ENCODE measurements around the gene KCNN1. TPM values are rescaled to one million over a fixed set of nuclear protein-coding genes. Genes with fewer than 3 reads are reported as not detected.
A peak's percentile ranks its signal among the peaks of the same experiment; 100 is the strongest.

The KCNN1 gene
- total and polyA plus RNA-seq, 2 of the 13 experiments (the other 11 are each of a cell fraction or from before 2014, with no cell fraction given), result 0.04 TPM; not detected in 1

DNA sequence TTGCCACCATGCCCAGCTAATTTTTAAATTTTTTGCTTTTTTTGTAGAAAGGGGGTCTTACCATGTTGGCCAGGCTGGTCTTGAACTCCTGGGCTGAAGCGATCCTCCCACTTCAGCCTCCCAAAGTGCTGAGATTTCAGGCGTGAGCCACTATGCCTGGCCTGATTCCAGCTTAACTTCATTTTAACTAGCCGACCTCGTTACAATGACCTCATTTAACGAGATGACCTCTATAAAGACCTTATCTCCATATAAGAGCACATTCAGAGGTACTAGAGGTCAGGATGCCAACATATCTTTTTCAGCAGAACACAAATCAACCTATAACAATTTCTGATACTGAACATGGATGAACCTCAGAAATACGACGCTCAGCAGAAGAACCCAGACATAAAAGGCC lies 10.6 kb downstream of the KCNN1 start:
- CTCF ChIA-PET (ENCODE audit: low intra/inter-chr PET ratio, low total read pairs), result no interaction called here
- H2AFZ ChIP-seq (ENCODE audit: low read length), result no peak overlapping the region

DNA sequence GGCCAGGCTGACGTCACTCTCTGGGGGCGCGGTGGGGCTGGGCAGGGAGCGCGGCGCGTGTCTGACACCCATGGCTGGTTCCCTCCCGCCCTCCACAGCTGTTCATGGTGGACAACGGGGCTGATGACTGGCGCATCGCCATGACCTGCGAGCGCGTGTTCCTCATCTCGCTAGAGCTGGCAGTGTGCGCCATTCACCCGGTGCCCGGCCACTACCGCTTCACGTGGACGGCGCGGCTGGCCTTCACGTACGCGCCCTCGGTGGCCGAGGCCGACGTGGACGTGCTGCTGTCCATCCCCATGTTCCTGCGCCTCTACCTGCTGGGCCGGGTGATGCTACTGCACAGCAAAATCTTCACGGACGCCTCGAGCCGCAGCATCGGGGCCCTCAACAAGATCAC lies 14.7 kb downstream of the KCNN1 start:
- DNase-seq (ENCODE audit: low spot score), result no peak
- ChIA-PET POLR2A (no interaction called here), CTCF (ENCODE audit: low intra/inter-chr PET ratio, low total read pairs) (no interaction called here)
- Histone ChIP-seq H3K36me3 (replicated peaks in 1 of 2; ENCODE audit: control insufficient read depth in 1 of 2, insufficient read depth in 2 of 2, low read length in 2 of 2) (no peaks in the 10 kb centered on the region), H3K27ac (ENCODE audit: extremely low read length, insufficient read depth, low read length) (no peak overlapping the region), H3K27me3 (ENCODE audit: control insufficient read depth in 1 of 2, insufficient read depth in 2 of 2, low read length in 2 of 2) (peaks cover 2 to 42% of the 10 kb centered on the region in 2 experiments; a peak in 3 of 5 replicates), H3K9ac (ENCODE audit: insufficient read depth, low read depth, low read length) (no peak overlapping the region), H3K9me3 (ENCODE audit: low read length) (no peaks in the 10 kb centered on the region), H3K4me2 (ENCODE audit: low read depth, low read length) (no peak overlapping the region), H3K4me3 (replicated peaks in 1 of 3; ENCODE audit: insufficient read depth in 1 of 3, low read depth in 2 of 3, low read length in 3 of 3) (no peak overlapping the region), H3K79me2 (ENCODE audit: insufficient read depth, low read length) (no peaks in the 10 kb centered on the region), H4K20me1 (ENCODE audit: insufficient read depth, low read length) (no peaks in the 10 kb centered on the region), H2AFZ (ENCODE audit: low read length) (no peak overlapping the region), H3K4me1 (ENCODE audit: insufficient read depth, low read length) (no peaks in the 10 kb centered on the region)
- BruUV-seq (replicated peaks), result no TSS peak
- intact Hi-C loops (cut with micrococcal nuclease; ENCODE audit: unreplicated experiment) (no loop called here), in situ Hi-C loops (cut with HindIII; ENCODE audit: extremely low pct_ligation_motif_present, low pct_unique_long_range_greater_than_20kb) (no loop called here)
- no peak for FAIRE-seq
- no peak for ATAC-seq
- TF ChIP-seq CREB1 (IDR thresholded peaks at IDR 0.05) (peak; percentile 75), CREB1 (CRISPR knock-in tag; IDR thresholded peaks at IDR 0.05) (no peak), ZKSCAN1 (IDR thresholded peaks at IDR 0.05; ENCODE audit: low read length) (no peak)
- 80% methylated on average over 29 of the region's 38 CpGs for whole genome bisulfite sequencing (ENCODE audit: low lambda C conversion rate)

More for the DNA sequence above, 10.6 kb downstream of the KCNN1 start:
- Histone ChIP-seq H3K4me1 (ENCODE audit: insufficient read depth, low read length) (no peaks in the 10 kb centered on the region), H3K27me3 (ENCODE audit: control insufficient read depth in 1 of 2, insufficient read depth in 2 of 2, low read length in 2 of 2) (peaks cover 1 to 50% of the 10 kb centered on the region in 2 experiments; a peak in 3 of 5 replicates), H3K27ac (ENCODE audit: extremely low read length, insufficient read depth, low read length) (no peak overlapping the region), H4K20me1 (ENCODE audit: insufficient read depth, low read length) (no peaks in the 10 kb centered on the region), H3K9ac (ENCODE audit: insufficient read depth, low read depth, low read length) (no peak overlapping the region), H3K9me3 (ENCODE audit: low read length) (no peaks in the 10 kb centered on the region), H3K36me3 (replicated peaks in 1 of 2; ENCODE audit: control insufficient read depth in 1 of 2, insufficient read depth in 2 of 2, low read length in 2 of 2) (no peaks in the 10 kb centered on the region), H3K79me2 (ENCODE audit: insufficient read depth, low read length) (no peaks in the 10 kb centered on the region), H3K4me3 (replicated peaks in 1 of 3; ENCODE audit: insufficient read depth in 1 of 3, low read depth in 2 of 3, low read length in 3 of 3) (no peak overlapping the region), H3K4me2 (ENCODE audit: low read depth, low read length) (no peak overlapping the region)
- ATAC-seq, result no peak
- TF ChIP-seq MAF1 (CRISPR knock-in tag; IDR thresholded peaks at IDR 0.05; ENCODE audit: borderline replicate concordance), result no peak
- TF ChIP-seq ZFY (CRISPR knock-in tag; IDR thresholded peaks at IDR 0.05), result no peak
- 29% methylated on average over 7 of the region's 7 CpGs for WGBS (ENCODE audit: low lambda C conversion rate)
- BruUV-seq (replicated peaks), result no TSS peak
- no peak for FAIRE-seq
- POLR2A ChIA-PET, result interaction anchor here (1.6 kb wide), 1 partner anchor 13 kb away, joined by 3 read pairs; no protein-coding TSS in a partner anchor
- intact Hi-C loops (cut with micrococcal nuclease; ENCODE audit: unreplicated experiment) (no loop called here), in situ Hi-C loops (cut with HindIII; ENCODE audit: extremely low pct_ligation_motif_present, low pct_unique_long_range_greater_than_20kb) (no loop called here)
- DNase-seq (ENCODE audit: low spot score), result no peak
